ENCODE results near the gene FARS2. TPM values are rescaled to one million over a fixed set of nuclear protein-coding genes. Genes with fewer than 3 reads are reported as not detected.

The FARS2 gene
- total and polyA plus RNA-seq, 9 of the 15 experiments (the other 6 are each of a cell fraction or from before 2014, with no cell fraction given) = 16.5 to 62.2 (median 27.0) TPM

GRCh38 chr6:5323979-5324378, 62.7 kb downstream of the FARS2 start (continued):
- TF ChIP-seq ARNT (IDR thresholded peaks at IDR 0.05) = no peak
- no peak for TF ChIP-seq ZC3H11A (IDR thresholded peaks at IDR 0.05; ENCODE audit: low read depth, low read length)
- TF ChIP-seq HEY1 (CRISPR knock-in tag; IDR thresholded peaks at IDR 0.05; ENCODE audit: borderline replicate concordance) = no peak
- no peak for TF ChIP-seq ZFP30 (CRISPR knock-in tag; IDR thresholded peaks at IDR 0.05; ENCODE audit: borderline replicate concordance)
- no peak for TF ChIP-seq ZNF449 (CRISPR knock-in tag; IDR thresholded peaks at IDR 0.05)
- TF ChIP-seq CHAMP1 (IDR thresholded peaks at IDR 0.05) = peak; percentile 68; the same call in 1 of the 2 replicates
- peak; percentile 86 for TF ChIP-seq ZNF280A (IDR thresholded peaks at IDR 0.05; ENCODE audit: low read depth, partially characterized antibody)
- no peak for TF ChIP-seq TFAM (CRISPR knock-in tag; conservative IDR thresholded peaks at IDR 0.05)
- no peak for TF ChIP-seq ETV5 (CRISPR knock-in tag; IDR thresholded peaks at IDR 0.05; ENCODE audit: low read depth)
- no peak for TF ChIP-seq ZBTB40 (IDR thresholded peaks at IDR 0.05)
- no peak for TF ChIP-seq ZBTB40 (CRISPR knock-in tag; IDR thresholded peaks at IDR 0.05)
- no peak for TF ChIP-seq SMARCC2 (IDR thresholded peaks at IDR 0.05; ENCODE audit: low read depth)
- TF ChIP-seq HOXB6 (CRISPR knock-in tag; IDR thresholded peaks at IDR 0.05; ENCODE audit: borderline replicate concordance) = no peak
- no peak for TF ChIP-seq ZFP36 (IDR thresholded peaks at IDR 0.05; ENCODE audit: low read depth, low read length, partially characterized antibody)
